ENCODE results near the gene HES5.

HES5 gene

DNA sequence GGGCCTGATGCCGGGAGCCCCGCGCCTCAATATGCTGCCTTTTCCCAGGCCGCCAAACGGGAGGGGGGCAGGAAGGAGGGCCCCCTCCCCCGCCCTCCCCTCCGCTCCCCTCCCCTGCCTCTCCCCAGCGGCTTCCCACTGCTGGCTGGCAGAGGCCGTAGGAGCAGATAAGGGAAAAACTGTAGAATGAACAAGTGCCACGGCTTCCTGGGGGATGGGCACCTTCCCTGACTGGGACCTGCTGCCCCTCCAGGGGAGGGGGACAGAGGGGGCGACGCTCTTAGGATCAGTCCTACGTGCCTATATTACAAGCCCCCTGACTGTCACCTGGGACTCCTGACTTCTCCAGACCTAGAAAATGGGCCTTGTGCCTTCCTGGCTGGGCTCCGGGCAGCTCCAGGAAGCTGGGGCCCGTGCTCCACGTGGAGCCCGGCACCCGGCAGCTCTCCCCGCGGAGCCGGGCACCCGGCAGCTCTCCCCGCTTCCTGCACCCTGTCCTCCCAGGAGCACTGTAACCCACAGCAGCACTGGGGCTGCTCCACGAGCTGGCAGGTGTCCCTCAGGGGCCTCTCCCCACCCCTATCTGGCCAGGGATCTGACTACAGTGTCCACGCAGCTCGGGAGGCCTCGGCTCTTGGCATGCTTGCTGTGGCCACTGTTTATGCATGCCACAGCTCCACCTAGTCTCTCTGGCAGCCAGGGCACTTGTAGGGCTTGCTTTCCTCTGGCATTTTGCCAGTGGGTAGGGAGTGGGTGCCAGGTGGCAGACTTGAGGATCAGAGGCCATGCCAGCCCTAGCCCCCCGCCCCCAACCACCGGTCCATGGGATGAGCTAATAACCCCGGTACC is 674 bp upstream of the HES5 start:
- peak in 1 of 2 experiments; percentile 48 for DNase-seq

DNA sequence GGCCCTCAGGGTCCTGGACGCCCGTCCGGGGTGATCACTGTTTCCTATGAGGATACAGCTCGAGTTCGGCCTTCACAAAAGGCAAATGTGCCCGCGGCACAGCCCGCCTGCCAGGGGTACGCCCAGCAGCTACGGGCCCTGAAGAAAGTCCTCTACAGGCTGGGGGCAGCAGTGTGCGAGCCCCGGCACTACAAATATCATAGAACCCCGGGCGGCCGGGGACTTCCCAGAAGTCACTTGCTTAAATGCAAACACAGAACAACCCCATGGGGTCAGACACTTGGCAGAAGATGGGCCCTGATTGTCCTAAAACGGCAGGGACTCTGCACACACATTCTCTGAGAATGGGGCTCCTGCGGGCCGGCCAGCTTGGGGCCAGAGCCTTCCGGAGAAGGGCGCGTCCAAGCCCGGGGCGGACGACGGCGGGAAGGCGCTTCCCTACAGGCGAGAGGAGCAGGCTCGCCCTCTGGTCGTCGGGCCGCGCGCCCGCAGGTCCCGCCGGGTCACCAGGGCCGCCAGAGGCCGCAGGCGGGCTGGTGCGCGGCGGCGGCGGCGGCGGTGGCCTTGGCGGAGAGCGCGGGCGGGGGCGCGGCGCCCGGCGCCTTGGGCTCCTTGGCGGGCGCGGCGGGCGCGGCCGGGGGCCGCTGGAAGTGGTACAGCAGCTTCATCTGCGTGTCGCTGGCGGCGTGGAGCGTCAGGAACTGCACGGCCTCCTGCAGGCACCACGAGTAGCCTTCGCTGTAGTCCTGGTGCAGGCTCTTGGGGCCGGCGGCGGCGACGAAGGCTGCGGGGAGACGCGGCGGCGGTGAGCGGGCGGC is 888 bp downstream of the HES5 start:
- no peak for DNase-seq

DNA sequence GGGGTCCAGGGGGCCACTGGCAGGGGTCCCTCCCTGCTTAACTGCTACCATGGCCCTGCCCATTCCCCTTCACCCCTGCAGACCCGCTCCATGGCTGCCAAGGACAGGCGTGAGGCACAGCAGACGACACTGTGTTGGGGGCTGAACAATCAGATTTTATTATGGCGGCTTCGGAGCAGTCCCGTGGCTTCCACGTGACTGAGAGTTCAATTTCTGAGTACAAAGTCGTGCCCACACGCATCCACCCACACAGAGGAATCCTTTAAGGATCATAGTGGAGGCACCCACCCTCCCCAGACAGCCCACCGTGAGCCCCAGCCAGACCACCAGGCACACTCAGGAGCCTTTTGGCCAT is 1.5 kb downstream of the HES5 start:
- DNase-seq, result no peak

DNA sequence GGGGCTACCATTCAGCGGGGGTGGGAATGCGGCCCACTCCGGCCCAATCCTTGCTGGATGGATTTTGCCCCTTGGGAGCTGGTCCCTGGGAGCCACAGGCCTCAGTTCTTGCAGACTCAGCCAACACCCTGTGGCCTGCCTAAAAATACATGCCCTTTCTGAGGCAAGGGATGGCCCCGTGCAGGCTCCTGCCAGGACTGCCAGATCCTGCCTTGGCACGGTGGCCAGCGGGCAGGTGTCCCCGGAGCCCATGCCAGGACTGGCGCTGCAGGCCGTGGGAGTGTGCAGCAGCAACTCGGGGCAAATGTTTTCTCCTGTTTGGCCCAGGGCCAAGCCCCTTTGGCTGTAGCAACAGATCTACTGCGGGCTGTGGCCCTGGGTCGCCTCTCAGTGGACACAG is 2.0 kb downstream of the HES5 start:
- DNase-seq, result no peak

DNA sequence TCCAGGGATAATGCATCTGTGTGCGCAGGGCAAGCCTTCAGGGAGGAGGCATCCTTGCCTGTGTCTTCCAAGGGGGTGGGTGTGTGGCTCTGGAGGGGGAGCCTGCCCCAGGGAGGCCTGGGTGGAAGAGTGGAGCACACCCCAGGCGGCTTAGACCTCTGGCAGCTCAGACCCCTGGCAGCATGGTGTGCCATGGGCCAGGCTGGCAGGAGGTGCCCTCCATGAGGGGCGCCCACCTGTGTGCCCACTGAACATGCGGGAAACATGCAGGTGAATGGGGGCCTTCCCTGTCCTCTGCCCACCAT is 2.6 kb downstream of the HES5 start:
- DNase-seq, result no peak

DNA sequence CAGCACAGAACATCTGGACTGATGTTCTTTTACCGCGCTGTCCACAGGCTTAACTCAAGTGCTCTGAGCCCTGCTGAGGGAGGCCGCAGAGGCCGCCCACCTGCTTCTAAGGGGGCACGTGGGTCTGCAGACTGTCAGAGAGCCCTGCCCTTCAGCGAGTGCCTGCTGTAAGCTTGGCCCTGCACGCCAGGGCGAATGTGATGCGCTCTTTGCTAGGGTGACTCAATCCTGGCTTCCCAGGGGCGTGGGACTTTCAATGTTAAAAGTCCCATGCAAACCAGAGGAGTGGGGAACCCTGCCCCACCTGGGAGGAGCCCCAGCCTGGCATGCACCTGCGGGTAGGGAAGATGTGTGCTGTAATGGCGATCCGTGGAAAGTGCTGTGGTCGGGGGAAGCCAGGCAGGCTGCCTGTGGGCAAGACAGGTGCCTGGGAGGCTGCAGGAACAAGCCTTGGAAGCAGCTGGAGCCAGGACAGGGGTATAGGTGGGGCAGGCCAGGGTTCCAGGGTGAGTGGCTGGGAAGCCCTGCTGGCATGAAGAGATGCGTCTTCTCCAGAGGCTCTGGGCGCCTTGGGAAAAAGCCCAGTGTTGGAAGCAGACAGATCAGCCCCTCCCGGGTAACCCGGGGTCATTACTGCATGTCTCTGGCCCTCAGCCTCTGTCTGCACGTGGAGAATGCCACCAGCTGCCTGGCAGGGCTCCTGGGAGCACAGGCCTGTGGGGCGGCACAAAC is 3.1 kb downstream of the HES5 start:
- peak in 1 of 2 experiments; percentile 39 for DNase-seq

DNA sequence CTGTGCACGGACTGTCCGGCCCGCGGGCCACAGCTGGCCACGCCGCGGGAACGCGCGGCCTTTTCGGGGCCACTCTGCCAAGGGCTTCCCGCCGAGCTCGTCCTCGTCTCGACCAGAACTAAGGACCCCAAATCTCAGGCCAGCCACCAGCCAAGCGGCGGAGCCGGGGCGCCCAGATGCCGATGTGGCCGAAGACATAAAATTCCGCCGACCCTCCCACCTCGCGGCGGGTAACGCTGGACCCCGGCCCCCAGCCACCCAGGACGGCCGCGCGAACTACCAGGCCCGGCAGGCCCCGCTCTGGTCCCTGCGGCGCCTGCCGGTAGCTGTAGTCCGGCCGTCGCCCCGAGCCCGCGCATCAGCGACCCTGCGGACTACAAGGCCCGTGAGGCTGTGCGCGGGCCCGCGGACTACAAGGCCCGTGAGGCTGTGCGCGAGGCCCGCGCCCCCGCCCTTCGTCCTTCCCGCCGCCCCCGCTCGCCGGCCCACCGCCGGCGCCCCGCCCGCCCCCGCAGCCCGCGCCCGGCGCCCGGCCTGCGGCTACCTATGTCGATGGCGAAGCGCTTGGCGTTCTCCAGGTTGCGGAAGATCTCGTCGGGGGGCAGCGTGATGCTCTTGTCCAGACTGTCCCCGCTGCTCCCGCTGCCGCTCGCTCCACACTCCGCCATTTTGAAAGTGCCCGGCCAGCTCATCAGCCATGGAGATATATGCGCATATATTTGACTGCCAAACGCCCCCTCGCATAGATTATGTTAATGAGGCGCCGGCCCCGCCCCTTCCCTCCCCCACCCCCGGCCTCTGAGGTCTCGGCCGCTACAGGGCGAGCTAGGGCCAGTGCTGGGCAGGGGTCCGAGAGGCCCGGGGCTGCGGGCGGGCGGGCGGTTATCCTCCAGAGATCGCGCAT is 3.9 kb downstream of the HES5 start, which contains the start of gene PANK4:
TSS of gene PANK4 (minus strand) at position 677 of the 904 bp plus-strand sequence. CDS start at position 668, 9 bp downstream.
- DNase-seq, result peak; percentile 90 to 94

DNA sequence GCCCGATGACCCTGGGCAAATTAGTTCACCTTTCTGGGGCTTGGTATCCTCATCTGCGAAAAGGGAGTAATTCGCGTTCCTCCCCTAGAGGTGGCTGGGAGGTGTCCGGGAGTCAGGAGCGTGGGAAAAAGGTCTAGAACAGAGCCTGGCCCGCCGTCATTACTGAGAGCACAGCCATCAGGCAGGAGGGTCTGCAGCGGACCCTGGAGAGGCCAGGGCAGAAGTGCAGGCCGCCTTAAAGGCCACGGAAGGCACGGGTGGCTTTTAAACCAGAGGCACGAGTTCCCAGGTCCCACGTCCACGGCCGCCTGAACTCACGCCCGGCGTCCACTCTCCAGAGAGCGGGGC is 4.5 kb downstream of the HES5 start:
- DNase-seq, result no peak

DNA sequence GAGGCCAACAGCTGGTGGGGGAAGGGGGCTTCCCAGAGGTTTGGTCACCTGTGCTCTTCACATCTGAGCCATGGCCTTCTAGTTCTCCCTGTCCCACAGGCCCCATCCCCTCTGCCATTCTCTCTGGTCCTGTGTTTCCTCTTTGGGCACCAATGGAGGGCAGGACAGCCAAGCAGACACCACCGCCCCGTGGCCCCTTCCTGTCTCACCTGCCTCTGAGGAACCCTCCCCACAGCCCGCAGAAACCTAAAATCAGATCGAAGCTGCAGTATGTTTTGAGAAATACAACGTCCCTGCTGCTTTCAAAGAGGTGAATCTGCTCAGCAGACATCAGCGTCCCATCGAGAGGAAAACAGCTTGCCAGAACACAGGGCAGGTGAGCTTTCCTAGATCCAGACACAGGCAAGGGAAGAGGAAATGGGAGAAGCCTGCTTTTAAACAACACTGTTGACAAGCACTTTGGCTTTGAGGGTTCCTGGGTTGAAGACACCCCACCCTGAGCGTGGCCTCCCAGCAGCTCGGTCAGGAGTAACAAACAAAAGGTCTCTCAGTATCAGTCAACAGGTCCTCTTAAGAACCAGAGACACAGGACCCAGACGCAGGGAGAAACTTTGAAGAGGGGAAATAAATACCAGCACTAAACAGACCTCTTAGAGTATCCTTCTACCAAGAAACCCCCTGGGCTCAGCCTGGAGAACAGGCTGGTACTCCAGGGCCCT is 6.0 kb downstream of the HES5 start:
- DNase-seq, result no peak

DNA sequence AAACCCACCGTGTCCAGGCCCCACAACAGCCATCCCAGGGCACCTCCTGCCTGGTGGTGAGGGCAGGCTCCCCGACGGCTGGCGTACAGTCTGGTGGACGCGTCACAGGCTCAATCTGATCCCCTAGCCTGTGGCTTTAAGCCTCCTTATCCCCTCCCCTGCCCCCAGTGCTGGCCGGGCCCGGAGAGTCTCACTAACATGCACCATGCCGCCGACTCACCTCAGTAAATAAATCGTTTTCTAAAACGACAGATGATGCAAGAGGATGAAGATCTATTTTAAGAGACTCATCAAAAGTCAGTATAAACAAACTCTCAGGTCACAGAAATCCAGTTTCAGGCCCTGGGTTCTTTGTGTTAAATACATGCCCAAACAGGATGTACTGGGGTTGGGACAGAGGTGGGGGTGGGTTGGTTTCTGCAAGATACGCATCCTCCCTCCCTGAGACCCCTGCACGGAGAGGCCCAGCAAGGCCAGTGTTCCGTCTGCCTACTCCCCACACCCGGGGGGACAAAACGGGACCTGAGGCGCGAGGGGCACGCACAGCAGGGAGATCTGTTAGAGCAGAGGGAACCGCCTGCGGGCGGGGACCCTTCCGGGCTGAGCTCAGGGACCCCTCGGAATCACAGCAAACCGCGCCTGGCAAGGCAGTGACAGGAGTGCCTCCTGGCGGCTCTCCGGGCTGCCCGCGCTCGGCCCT is 6.7 kb downstream of the HES5 start:
- DNase-seq, result no peak

DNA sequence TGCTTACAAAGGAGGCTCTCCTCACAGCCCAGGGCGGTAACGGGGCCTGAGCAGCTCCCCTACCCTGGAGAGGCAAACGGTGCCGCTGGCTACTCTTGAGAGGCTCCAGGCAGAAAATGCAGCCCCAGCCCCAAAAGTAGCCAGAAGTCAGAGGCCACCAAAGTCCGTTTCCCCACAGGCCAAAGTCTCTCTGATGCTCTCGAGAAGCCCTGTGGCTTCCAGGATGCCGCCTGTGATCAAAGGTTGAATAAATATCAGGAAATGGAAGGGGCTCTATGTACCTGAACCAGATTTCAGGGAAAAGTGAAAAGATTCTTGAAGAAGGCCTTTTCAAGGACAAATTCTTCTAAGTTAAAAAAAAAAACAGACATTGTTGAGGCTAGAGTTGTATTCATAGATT is 7.8 kb downstream of the HES5 start:
- no peak for DNase-seq

DNA sequence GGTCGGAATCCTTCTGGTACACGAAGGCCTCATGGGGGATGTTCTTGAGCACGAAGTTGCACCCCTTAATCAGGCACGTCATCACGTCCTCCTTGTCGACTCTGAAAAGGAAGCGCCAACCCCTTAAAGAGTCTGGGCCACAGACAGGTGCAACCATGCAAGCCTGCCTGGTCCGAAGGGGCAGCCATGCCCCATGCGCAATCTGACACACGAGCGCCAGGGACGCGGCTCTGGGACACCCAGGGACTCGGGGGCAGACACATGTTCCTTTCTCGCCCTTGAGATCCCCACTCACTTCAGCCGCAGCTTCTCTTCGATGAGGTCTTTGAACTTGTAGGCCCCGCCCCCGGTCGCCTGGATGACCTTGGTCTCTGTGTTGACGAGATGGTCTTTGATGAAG is 9.3 kb downstream of the HES5 start:
- DNase-seq, result no peak

DNA sequence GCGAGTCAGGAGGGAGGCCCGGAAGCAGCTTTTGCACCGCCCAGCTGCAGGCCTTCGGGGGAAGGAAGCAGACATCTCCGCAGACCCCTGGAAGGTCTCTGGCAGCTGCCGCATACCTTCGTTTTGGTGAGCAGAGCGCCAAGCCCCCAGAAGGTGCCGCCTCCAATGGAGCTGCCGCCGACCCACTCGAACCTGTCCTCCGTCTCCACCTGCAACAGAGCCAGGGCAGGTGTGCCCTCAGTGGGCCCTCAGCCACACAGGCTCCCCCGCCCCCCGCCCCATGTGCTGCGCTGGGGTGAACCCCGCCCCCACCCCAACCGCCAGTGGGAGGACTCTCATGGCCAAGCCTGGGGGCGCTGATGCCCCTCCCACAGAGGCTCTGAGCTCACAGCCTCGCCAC is 9.9 kb downstream of the HES5 start:
- DNase-seq, result no peak

DNA sequence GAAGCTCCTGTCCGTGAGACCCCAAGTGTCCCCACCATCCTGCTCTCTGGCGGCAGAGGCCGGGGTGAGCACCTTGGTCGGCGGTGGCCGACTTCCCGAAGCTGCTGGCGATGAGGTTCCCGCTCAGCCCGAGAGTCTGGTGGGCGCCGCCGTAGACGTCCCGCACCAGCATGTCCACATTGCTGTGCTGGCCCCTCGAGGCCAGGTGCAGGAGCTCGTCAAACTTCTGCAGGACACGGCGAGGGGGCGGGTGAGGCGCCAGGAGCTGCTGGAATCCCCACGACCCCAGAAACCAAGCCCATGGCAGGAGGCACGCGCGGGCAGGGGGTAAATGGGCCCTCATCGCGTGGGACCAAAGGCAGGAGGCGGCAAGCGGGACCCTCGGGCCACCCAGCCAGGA is 10.3 kb downstream of the HES5 start:
- no peak for DNase-seq

DNA sequence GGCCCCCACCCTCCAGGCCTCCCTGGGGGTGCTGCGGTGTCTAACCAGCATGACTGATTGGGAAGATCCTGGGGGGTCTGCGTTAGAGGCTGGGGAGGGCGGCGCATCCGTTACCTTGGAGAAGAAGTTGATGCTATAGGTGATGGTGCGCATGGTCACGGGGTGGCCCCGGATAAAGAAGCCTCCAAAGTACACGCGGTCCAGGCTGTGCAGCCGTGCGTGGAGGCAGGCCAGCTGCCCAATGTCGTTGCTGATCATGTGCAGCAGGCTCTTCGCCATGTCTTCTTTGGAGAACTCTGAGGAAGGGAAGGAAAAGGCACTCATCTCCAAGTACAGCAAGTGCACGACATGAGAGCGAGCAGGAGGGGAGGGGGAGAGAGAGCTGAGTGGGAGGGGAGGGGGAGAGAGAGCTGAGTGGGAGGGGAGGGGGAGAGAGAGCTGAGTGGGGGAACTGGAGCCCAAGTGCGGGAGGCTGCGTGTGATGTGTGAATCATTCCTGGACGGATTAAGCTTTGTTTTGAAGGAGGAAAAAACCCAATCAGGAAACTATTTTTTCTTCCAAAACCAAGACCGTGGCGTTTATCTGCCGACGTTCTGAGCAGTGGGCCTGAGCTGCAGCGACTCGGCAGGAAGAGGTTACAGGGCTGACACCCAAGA is 10.9 kb downstream of the HES5 start:
- no peak for DNase-seq

DNA sequence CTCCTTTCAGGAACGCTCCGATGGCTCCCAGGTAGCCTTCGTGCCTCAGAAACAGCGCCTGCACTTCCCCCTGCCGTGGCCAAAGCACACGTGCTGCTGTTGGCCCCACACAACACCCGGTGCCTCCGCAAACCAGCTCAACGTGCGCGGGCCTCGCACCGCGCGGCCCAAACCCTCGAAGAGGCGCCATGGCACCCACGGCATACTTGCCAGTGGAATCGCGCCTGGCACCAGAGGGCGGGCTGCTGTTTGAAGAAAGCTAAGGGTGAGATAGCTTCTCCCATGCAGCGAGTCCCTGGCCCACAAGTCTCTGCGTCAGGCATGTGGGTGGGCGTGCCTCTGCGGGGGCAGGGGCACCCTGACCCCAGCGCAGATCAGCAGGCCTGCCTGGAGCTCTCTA is 11.5 kb downstream of the HES5 start:
- DNase-seq, result no peak

DNA sequence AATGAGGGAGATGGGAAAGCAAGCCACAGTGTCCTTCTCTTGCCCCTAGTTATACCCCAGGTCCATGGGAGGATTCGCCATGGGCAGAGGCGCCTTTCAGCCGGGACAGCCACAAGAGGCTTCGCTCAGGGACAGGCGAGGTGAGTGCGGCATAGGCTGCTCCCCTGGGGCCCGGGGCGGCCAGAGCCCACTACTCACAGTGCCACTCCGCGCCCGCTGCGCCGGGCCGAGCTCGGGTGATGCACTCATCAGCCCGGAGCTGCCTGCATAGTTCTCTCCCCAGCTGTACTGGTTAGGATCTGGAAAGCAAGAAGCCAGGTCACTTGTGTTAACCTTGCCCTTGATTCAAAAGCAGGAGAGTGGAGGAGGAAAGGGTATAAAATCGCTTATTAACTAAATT is 12.1 kb downstream of the HES5 start:
- DNase-seq, result no peak

DNA sequence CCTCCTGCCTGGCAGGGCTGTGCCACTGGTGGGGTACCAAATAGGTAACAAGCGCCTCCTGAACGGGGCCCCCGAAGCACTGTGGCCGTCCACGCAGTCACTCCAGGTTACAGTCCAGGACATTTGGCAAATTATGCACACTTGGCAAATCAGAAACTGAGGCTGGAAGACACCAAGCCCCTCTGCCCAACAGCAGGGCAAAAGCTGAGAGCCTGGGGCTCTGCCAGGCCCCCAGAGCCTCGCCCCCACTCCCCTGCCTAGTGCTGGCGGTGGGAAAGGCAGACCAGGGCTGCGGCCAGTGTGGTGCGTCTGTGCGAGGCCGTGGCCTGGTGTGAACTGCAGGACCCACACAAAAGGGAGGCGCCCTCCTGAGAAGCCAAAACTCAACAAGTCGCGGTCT is 13.1 kb downstream of the HES5 start:
- no peak for DNase-seq

DNA sequence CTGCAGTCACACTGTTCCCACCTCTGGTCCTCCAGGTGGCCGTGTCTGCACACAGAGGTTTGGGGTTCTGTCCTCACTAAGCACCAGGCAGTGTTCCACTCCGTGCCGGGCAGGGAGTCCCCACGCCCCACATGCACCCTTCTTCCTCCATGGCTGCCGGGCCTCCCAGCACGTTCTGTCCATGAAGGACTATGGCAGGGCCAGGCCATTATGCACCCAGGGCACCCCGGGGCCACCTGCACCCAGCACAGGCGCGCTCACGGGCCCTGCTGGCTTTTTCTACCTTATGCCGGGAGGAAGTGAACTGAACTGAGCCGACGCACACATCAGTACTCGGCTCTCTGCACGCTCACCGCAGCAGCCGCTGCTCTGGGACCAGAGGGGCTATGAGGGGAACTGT is 13.9 kb downstream of the HES5 start:
- no peak for DNase-seq

DNA sequence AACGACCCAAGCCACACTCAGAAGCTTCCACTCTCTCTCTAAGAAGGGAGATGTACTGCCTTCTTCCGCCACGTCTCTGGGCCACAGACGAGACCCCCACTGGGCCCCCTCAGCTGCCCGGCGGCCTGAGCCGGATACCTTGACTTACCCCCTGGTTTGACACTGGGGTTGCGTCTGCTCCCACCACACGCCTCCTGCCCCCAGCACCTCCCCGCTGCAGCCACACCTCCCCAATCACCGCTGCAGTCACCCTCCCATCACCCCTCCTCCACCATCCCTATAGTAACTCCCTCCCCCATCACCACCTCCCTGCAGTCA is 14.3 kb downstream of the HES5 start:
- no peak for DNase-seq
